CD4-positive, alpha-beta memory T cell (primary cell): ENCODE measurements around the gene OR4K2. TPM values are rescaled to one million over a fixed set of nuclear protein-coding genes. Genes with fewer than 3 reads are reported as not detected.

ENCODE experiments used
- CTCF ChIA-PET: fragments of 350-600 bp; sonication (Branson Sonifier 250); formaldehyde crosslinking; loops from one replicate; lab custom pipeline; 2021; ENCODE audit warnings: inconsistent platforms; ENCODE audit not compliant: partially characterized antibody; lab: Charles Lee
- POLR2A ChIA-PET: fragments of 350-600 bp; sonication (Branson Sonifier 250); formaldehyde crosslinking; loops from one replicate; lab custom pipeline; 2021; ENCODE audit not compliant: partially characterized antibody; lab: Charles Lee
- DNase-seq, 5 donors: peaks; one replicate each; pipeline versions ENCODE4 v3.0.0 to v3.0.0-alpha.2; 2020 to 2022; ENCODE audit warnings: mixed read lengths in 1 of 5
- H3K27ac ChIP-seq: one replicate; pipeline ENCODE4 v1.7.0; 2013; ENCODE audit warnings: low read depth, low read length
- H3K27me3 ChIP-seq: 2 replicates; pipeline ENCODE4 v1.7.0; 2013; ENCODE audit warnings: mild to moderate bottlenecking, low read length, moderate library complexity; ENCODE audit not compliant: insufficient read depth
- H3K36me3 ChIP-seq: 2 replicates; pipeline ENCODE4 v1.7.0; 2013; ENCODE audit warnings: mild to moderate bottlenecking, low read length, moderate library complexity; ENCODE audit not compliant: insufficient read depth
- H3K4me1 ChIP-seq: 2 replicates; pipeline ENCODE4 v1.7.0; 2013; ENCODE audit warnings: mild to moderate bottlenecking, low read length, moderate library complexity; ENCODE audit not compliant: insufficient read depth
- H3K4me3 ChIP-seq, 2 donors: one replicate each; pipeline ENCODE4 v1.7.0; 2013; ENCODE audit warnings: low read length in 2 of 2, mild to moderate bottlenecking in 1 of 2
- H3K9me3 ChIP-seq, 2 donors: one replicate each; pipeline ENCODE4 v1.7.0; 2013; ENCODE audit warnings: low read length in 2 of 2, control low read depth in 1 of 2; ENCODE audit not compliant: control insufficient read depth in 1 of 2
- H3K27ac Mint-ChIP-seq, 7 donors: one replicate each; pipeline ENCODE4 v1.8.0; 2020 to 2021; ENCODE audit warnings: mixed read lengths in 7 of 7, mild to moderate bottlenecking in 6 of 7, inconsistent platforms in 3 of 7, moderate library complexity in 3 of 7
- H3K27me3 Mint-ChIP-seq, 2 donors: one replicate each; pipeline ENCODE4 v1.8.0; 2020 to 2021; ENCODE audit warnings: mixed read lengths in 2 of 2
- H3K36me3 Mint-ChIP-seq, 2 donors: one replicate each; pipeline ENCODE4 v1.8.0; 2020 to 2021; ENCODE audit warnings: mixed read lengths in 2 of 2, inconsistent platforms in 1 of 2, mild to moderate bottlenecking in 1 of 2
- H3K4me1 Mint-ChIP-seq, 4 donors: one replicate each; pipeline ENCODE4 v1.8.0; 2020 to 2021; ENCODE audit warnings: mixed read lengths in 4 of 4, mild to moderate bottlenecking in 1 of 4
- H3K4me3 Mint-ChIP-seq, 8 donors: one replicate each; pipeline ENCODE4 v1.8.0; 2020 to 2021; ENCODE audit warnings: mixed read lengths in 8 of 8, mild to moderate bottlenecking in 7 of 8, moderate library complexity in 6 of 8, inconsistent platforms in 3 of 8
- H3K9me3 Mint-ChIP-seq, 8 donors: one replicate each; pipeline ENCODE4 v1.8.0; 2020 to 2021; ENCODE audit warnings: mixed read lengths in 8 of 8, mild to moderate bottlenecking in 5 of 8, inconsistent platforms in 3 of 8, moderate library complexity in 1 of 8
- intact Hi-C: fragments of 100-400 bp; cut with micrococcal nuclease; formaldehyde crosslinking; loops from one replicate; pipeline ENCODE4 v1.15.1; 2023
- polyA plus RNA-seq, 2 donors: library from polyadenylated mRNA; unstranded; fragments of 300-500 nt; fragmentation: Illumina TruSeq; gene quantifications; one replicate each; pipeline ENCODE4 v1.2.3, GENCODE V29; 2021
- total RNA-seq, 2 experiments: library from RNA; stranded (reverse); gene quantifications; one replicate each; pipeline ENCODE4 v1.2.3, GENCODE V29; 2021

The OR4K2 gene
- total and polyA plus RNA-seq, 4 experiments from 2014 or later, result not detected

GRCh38 chr14:19917243-19917642 lies 42.3 kb downstream of the OR4K2 start:
- H3K36me3 Mint-ChIP-seq, result no peaks in the 10 kb centered on the region
- no peak overlapping the region for H3K27ac Mint-ChIP-seq
- ChIA-PET CTCF (no interaction called here), POLR2A (no interaction called here)
- no peaks in the 10 kb centered on the region for H3K9me3 ChIP-seq
- H3K36me3 ChIP-seq, result no peaks in the 10 kb centered on the region
- no peaks in the 10 kb centered on the region for H3K27me3 ChIP-seq
- H3K4me1 Mint-ChIP-seq, result no peaks in the 10 kb centered on the region
- no peak overlapping the region for H3K4me3 Mint-ChIP-seq
- peaks cover 0 to 3% (median 0%) of the 10 kb centered on the region in 8 donors for H3K9me3 Mint-ChIP-seq
- H3K4me1 ChIP-seq, result no peaks in the 10 kb centered on the region
- no peaks in the 10 kb centered on the region for H3K27me3 Mint-ChIP-seq
- no peak overlapping the region for H3K27ac ChIP-seq
- H3K4me3 ChIP-seq, result no peak overlapping the region
- DNase-seq, result no peak
- intact Hi-C loops, result no loop called here

- Mint-ChIP-seq H3K4me3 (no peak overlapping the region), H3K9me3 (no peaks in the 10 kb centered on the region), H3K27me3 (no peaks in the 10 kb centered on the region), H3K36me3 (no peaks in the 10 kb centered on the region), H3K27ac (no peak overlapping the region), H3K4me1 (no peaks in the 10 kb centered on the region)
- Histone ChIP-seq H3K36me3 (no peaks in the 10 kb centered on the region), H3K27me3 (no peaks in the 10 kb centered on the region), H3K4me1 (no peaks in the 10 kb centered on the region), H3K27ac (no peak overlapping the region), H3K4me3 (no peak overlapping the region), H3K9me3 (no peaks in the 10 kb centered on the region)
- intact Hi-C loops, result no loop called here
- DNase-seq, result no peak
- ChIA-PET CTCF (no interaction called here), POLR2A (no interaction called here)
These were observed 43.1 kb downstream of the OR4K2 start for GRCh38 chr14:19917955-19918518.

GRCh38 chr14:19918553-19919264 lies 43.8 kb downstream of the OR4K2 start:
- Mint-ChIP-seq H3K27ac (no peak overlapping the region), H3K27me3 (no peaks in the 10 kb centered on the region), H3K4me1 (no peaks in the 10 kb centered on the region), H3K9me3 (no peaks in the 10 kb centered on the region), H3K4me3 (no peak overlapping the region), H3K36me3 (no peaks in the 10 kb centered on the region)
- Histone ChIP-seq H3K27ac (no peak overlapping the region), H3K27me3 (no peaks in the 10 kb centered on the region), H3K4me1 (no peaks in the 10 kb centered on the region), H3K36me3 (no peaks in the 10 kb centered on the region), H3K9me3 (no peaks in the 10 kb centered on the region), H3K4me3 (no peak overlapping the region)
- CTCF ChIA-PET, result no interaction called here
- DNase-seq, result no peak
- intact Hi-C loops, result no loop called here
- POLR2A ChIA-PET, result no interaction called here

GRCh38 chr14:19920021-19920657 lies 45.2 kb downstream of the OR4K2 start, which contains the start of gene OR4K5:
Gene OR4K5, plus strand, starts transcription at chr14:19920607. Its CDS starts 0 bp downstream, at chr14:19920607.
- H3K27ac Mint-ChIP-seq, result no peak within 1 kb of the TSS
- POLR2A ChIA-PET, result no interaction called here
- H3K4me3 Mint-ChIP-seq, result no peak within 1 kb of the TSS
- no peak for DNase-seq
- intact Hi-C loops, result no loop called here
- H3K9me3 Mint-ChIP-seq, result peaks cover 0 to 1% (median 0%) of the 10 kb centered on the region in 8 donors
- H3K4me1 ChIP-seq, result no peaks in the 10 kb centered on the region
- no peaks in the 10 kb centered on the region for H3K27me3 ChIP-seq
- no peaks in the 10 kb centered on the region for H3K36me3 ChIP-seq
- no peaks in the 10 kb centered on the region for H3K9me3 ChIP-seq
- H3K27ac ChIP-seq, result no peak within 1 kb of the TSS
- H3K4me1 Mint-ChIP-seq, result no peaks in the 10 kb centered on the region
- no peak within 1 kb of the TSS for H3K4me3 ChIP-seq
- H3K27me3 Mint-ChIP-seq, result no peaks in the 10 kb centered on the region
- H3K36me3 Mint-ChIP-seq, result no peaks in the 10 kb centered on the region
- CTCF ChIA-PET, result no interaction called here

GRCh38 chr14:19930617-19931016 lies 55.7 kb downstream of the OR4K2 start, which contains the start of gene OR4K1:
Gene OR4K1, plus strand, starts transcription at chr14:19930917. Its CDS starts 4,750 bp downstream, at chr14:19935667.
- Histone ChIP-seq H3K27ac (no peak within 1 kb of the TSS), H3K4me3 (no peak within 1 kb of the TSS), H3K27me3 (no peaks in the 10 kb centered on the region), H3K4me1 (no peaks in the 10 kb centered on the region), H3K36me3 (no peaks in the 10 kb centered on the region), H3K9me3 (no peaks in the 10 kb centered on the region)
- Mint-ChIP-seq H3K4me1 (no peaks in the 10 kb centered on the region), H3K4me3 (no peak within 1 kb of the TSS), H3K27me3 (no peaks in the 10 kb centered on the region), H3K27ac (no peak within 1 kb of the TSS), H3K9me3 (no peaks in the 10 kb centered on the region), H3K36me3 (no peaks in the 10 kb centered on the region)
- POLR2A ChIA-PET, result no interaction called here
- intact Hi-C loops, result no loop called here
- CTCF ChIA-PET, result no interaction called here
- DNase-seq, result no peak

Other genes with a start within 250 kb of the OR4K2 start
- gene OR11H2, start 161.3 kb upstream of the OR4K2 start, total RNA-seq, result not detected
- not detected for gene OR11H2, start 161.3 kb upstream of the OR4K2 start, polyA plus RNA-seq
- not detected for gene OR4Q3, start 131.6 kb upstream of the OR4K2 start, total RNA-seq
- gene OR4Q3, start 131.6 kb upstream of the OR4K2 start, polyA plus RNA-seq, result not detected
- not detected for gene OR4M1, start 101.6 kb upstream of the OR4K2 start, total RNA-seq
- not detected for gene OR4M1, start 101.6 kb upstream of the OR4K2 start, polyA plus RNA-seq
- gene OR4N2, start 71.4 kb upstream of the OR4K2 start, total RNA-seq, result not detected
- gene OR4N2, start 71.4 kb upstream of the OR4K2 start, polyA plus RNA-seq, result not detected
- not detected for gene OR4K5, start 45.5 kb downstream of the OR4K2 start, total RNA-seq
- not detected for gene OR4K5, start 45.5 kb downstream of the OR4K2 start, polyA plus RNA-seq
- not detected for gene OR4K1, start 55.8 kb downstream of the OR4K2 start, total RNA-seq
- gene OR4K1, start 55.8 kb downstream of the OR4K2 start, polyA plus RNA-seq, result not detected
- not detected for gene OR4K15, start 100.4 kb downstream of the OR4K2 start, total RNA-seq
- gene OR4K15, start 100.4 kb downstream of the OR4K2 start, polyA plus RNA-seq, result not detected
- gene OR4Q2, start 127.0 kb downstream of the OR4K2 start, total RNA-seq, result not detected
- not detected for gene OR4Q2, start 127.0 kb downstream of the OR4K2 start, polyA plus RNA-seq
- not detected for gene OR4K14, start 144.2 kb downstream of the OR4K2 start, total RNA-seq
- gene OR4K14, start 144.2 kb downstream of the OR4K2 start, polyA plus RNA-seq, result not detected
- gene OR4K13, start 160.9 kb downstream of the OR4K2 start, total RNA-seq, result not detected
- gene OR4K13, start 160.9 kb downstream of the OR4K2 start, polyA plus RNA-seq, result not detected
- not detected for gene OR4L1, start 184.9 kb downstream of the OR4K2 start, total RNA-seq
- gene OR4L1, start 184.9 kb downstream of the OR4K2 start, polyA plus RNA-seq, result not detected
- not detected for gene OR4K17, start 235.6 kb downstream of the OR4K2 start, total RNA-seq
- gene OR4K17, start 235.6 kb downstream of the OR4K2 start, polyA plus RNA-seq, result not detected